PFSK-1 (cell line): ENCODE results near the gene PALS1.

ENCODE experiments used
- POLR2AphosphoS5 ChIP-seq: IDR thresholded peaks from 2 replicates; pipeline ENCODE4 v1.6.1; 2012; ENCODE audit warnings: low read depth, mild to moderate bottlenecking, control low read depth, low read length, moderate library complexity
- TAF1 ChIP-seq: IDR thresholded peaks from 2 replicates; pipeline ENCODE4 v1.6.1; 2012; ENCODE audit warnings: low read length, control low read depth, borderline replicate concordance; ENCODE audit not compliant: insufficient read depth

- TF ChIP-seq POLR2AphosphoS5 (no peak), TAF1 (no peak)
These were observed 26.5 kb downstream of the PALS1 start for GRCh38 chr14:67267576-67268328.
